GM12872 (cell line): ENCODE results near the gene RAP2A.

Experiments
- TF ChIP-seq, protein P1 (sequence below): IDR thresholded peaks from 3 replicates; pipeline ENCODE4 v1.5.1; 2011; ENCODE audit warnings: low read depth, mild to moderate bottlenecking, low read length, moderate library complexity; ENCODE audit not compliant: insufficient read depth

RAP2A gene

DNA sequence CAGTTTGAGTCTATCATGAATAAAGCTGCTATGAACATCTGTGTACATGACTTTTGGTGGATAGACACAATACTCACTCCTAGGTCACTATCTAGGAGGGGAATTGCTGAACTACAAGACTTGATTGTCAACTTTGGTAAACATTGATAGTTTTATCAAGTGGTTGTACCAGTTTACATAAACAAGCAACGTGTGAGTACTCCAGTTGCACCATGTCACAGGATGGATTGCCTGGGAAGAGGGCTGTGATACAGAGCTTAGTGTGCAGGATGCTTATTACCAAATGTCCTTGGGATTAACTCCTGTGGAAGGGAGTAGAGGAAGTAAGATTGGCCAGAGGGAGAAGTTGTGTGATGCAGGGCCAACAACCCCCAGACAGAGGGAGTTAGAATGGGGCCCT is 37.7 kb downstream of the RAP2A start:
- TF ChIP-seq, protein P1, sequence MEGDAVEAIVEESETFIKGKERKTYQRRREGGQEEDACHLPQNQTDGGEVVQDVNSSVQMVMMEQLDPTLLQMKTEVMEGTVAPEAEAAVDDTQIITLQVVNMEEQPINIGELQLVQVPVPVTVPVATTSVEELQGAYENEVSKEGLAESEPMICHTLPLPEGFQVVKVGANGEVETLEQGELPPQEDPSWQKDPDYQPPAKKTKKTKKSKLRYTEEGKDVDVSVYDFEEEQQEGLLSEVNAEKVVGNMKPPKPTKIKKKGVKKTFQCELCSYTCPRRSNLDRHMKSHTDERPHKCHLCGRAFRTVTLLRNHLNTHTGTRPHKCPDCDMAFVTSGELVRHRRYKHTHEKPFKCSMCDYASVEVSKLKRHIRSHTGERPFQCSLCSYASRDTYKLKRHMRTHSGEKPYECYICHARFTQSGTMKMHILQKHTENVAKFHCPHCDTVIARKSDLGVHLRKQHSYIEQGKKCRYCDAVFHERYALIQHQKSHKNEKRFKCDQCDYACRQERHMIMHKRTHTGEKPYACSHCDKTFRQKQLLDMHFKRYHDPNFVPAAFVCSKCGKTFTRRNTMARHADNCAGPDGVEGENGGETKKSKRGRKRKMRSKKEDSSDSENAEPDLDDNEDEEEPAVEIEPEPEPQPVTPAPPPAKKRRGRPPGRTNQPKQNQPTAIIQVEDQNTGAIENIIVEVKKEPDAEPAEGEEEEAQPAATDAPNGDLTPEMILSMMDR, result no peak

DNA sequence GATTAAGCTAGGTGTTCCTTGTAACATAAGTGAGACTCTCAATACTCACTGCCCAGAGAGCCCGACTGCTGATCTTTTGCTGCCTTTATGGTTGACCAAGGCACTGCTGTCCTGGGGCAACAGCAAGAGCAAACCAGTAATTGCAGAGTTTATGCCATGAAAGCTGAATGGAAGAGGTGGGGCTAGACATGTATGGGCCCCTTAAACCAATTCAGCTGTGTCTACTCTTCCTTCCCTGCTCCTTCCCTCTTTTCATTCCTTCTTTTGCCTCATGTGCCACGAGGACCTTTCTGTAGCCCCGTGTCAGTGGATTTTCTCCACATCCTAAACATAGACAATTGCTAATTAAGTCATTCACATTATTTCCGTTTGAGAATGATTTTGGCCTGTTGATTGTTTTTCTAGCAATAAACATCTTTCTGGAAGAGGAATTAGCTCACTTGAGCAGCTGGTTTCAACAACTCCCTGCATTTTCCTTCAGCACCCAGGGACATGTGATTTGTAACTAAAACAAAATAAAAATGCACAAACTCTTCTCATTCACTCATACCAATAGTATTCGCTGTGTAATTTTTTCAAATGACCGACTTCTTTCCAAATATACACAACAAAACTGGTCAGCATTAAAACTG is 40.5 kb downstream of the RAP2A start:
- TF ChIP-seq, protein P1, result no peak

DNA sequence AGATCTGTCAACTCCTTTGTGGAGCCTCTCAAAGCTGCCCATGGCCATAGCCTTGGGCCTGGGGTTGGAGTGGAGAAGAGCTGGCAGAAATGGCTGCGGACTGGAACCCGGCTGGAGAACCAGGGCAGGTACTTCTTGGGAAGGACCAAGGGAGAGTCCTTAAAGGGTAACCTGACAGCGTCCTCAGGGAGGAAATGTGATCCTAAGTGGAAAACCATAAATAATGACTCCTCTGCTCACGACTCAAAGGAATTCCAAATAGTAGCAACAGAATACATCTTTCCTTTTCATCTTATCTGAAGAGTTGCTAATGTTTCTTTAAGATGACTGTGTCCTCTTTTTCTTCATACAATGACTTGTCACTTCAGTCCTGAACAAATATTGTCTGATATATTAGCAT is 41.0 kb downstream of the RAP2A start:
- TF ChIP-seq, protein P1, result no peak

DNA sequence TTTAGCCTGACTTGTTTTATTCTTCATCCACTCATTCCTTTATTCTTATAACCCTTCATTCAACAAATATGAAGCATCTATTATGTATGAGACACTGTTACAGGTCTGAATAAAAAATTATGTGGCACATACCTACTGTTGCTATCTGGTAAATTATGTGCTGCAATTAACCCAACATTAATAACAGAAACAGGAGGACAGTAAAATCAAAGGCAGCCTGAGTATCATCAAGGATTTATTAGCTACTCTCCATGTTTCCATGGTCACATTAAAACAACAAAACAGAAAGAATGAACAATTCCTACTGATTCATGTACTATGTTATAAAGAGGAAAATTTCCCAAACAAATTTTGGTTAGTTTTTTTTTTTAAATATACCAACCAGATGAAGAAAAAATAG is 43.9 kb downstream of the RAP2A start:
- TF ChIP-seq, protein P1, result no peak

DNA sequence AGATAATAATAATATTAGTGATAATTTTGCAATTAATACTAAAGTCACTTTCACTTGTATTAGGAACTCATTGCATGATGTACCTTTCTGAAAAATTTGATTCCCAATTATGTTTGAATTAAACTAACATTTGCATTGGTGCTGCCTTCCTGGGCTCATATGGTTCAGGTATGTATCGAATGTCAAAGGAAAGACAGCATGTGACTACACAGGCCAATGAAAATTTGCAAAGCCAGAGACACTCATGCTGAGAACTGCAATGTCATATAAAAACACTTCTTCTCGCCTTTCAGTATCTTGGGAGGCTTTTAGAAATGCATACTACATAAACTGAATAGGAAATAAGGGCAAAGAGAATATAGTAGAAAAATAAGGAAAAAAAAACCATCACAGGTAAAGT is 44.3 kb downstream of the RAP2A start:
- TF ChIP-seq, protein P1, result no peak

DNA sequence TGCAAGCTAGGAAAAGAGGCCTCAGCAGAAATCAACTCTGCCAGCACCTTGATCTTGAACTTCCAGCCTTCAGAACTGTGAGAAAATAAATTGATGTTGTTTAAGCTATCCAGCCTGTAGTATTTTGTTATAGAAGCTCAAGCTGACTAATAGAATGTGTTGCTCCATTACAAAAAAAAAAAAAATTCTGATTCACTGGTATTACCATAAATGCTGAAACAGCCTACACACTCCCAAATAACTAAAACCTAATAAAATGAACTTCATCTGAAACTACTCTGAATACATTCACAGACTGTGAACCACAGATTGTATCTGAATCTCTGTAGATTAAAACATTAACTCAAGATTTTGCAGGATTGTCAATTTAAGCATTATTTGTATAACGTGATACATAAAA is 49.5 kb downstream of the RAP2A start:
- TF ChIP-seq, protein P1, result no peak

DNA sequence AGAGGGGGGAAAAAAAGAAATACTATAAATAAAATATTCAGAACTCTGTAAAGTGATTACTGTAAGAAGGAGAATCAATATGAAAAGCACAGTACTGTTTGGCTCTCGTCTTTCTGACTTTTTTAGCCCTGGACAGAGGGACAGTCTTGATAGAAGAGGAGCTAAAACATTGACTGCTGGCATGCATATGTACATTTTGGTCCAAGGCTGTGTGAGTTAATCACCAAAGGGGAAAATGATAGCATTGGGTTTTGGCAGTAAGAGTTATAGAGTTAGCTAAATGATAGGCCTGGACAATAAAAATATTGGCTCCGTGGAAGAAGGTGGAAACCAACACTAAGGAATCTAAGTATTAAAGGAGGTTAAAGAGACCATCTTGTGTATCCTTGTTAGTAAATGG is 50.3 kb downstream of the RAP2A start:
- TF ChIP-seq, protein P1, result no peak
